ENCODE measurements around the gene GOLT1B.

GOLT1B gene

DNA sequence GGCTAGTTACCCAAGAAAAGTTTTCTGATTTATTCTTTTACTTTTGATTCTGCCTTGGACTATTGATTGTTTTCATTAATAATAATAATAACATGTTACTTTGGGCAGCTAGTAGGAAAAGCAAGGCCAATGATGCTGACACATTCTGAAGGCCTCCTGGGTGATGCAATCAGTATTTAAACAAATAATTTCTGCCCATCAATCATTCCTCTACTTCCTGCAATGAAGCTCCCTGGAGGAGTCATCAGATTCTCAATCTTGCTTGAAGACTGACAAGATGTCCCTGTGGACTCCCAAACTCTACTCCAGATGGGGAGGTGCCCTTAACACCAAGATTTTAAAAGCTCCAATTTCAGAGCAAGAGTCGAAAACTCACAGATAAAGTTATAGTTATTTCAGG lies 24.5 kb downstream of the GOLT1B start, which contains the start of gene SPX:
Gene SPX, plus strand, starts transcription at position 244 of the 400 bp plus-strand sequence. CDS start 177 bp downstream, outside the sequence.
- DNase-seq (ENCODE audit: low read depth), result peak; percentile 32
- H3K4me3 ChIP-seq (ENCODE audit: low read depth, low read length), result no peak within 1 kb of the TSS
- TF ChIP-seq, protein P1, sequence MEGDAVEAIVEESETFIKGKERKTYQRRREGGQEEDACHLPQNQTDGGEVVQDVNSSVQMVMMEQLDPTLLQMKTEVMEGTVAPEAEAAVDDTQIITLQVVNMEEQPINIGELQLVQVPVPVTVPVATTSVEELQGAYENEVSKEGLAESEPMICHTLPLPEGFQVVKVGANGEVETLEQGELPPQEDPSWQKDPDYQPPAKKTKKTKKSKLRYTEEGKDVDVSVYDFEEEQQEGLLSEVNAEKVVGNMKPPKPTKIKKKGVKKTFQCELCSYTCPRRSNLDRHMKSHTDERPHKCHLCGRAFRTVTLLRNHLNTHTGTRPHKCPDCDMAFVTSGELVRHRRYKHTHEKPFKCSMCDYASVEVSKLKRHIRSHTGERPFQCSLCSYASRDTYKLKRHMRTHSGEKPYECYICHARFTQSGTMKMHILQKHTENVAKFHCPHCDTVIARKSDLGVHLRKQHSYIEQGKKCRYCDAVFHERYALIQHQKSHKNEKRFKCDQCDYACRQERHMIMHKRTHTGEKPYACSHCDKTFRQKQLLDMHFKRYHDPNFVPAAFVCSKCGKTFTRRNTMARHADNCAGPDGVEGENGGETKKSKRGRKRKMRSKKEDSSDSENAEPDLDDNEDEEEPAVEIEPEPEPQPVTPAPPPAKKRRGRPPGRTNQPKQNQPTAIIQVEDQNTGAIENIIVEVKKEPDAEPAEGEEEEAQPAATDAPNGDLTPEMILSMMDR (IDR thresholded peaks at IDR 0.05; ENCODE audit: low read depth, low read length), result no peak
- no peak for TF ChIP-seq MYC (IDR thresholded peaks at IDR 0.05; ENCODE audit: low read depth, low read length)
- TF ChIP-seq POLR2A (IDR thresholded peaks at IDR 0.05; ENCODE audit: extremely low read depth, insufficient read length), result no peak
- TF ChIP-seq, protein P2, sequence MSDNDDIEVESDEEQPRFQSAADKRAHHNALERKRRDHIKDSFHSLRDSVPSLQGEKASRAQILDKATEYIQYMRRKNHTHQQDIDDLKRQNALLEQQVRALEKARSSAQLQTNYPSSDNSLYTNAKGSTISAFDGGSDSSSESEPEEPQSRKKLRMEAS (IDR thresholded peaks at IDR 0.05; ENCODE audit: low read depth, low read length), result no peak

DNA sequence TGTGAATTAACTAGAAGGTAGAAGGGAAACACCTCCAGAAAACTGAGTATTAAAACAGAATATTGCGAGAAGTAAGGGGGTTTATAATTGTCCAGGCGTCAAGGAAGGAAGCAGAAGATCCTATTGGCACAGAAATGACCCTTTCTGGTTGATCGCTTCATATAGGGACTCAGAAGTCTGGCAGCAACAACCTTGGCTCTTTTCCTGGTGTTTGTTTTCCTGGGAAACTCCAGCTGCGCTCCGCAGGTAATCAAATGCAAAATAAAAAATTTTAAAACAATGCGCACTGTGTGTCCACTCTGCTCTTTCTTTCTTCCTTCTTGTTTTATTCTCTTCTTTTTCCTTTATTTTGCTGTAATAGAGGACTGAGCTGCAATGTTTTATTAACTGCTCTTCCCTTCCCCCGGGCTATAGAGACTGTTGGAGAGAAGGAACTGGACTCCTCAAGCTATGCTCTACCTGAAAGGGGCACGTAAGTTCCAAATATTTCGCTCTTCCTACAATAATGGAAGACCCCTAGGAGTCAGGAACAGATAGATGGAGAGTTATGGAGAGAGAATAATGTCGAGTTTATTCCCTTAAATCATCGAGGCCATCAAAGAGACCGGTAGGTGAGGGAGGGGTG lies 25.2 kb downstream of the GOLT1B start:
- no peak for DNase-seq (ENCODE audit: low read depth)
- H3K4me3 ChIP-seq (ENCODE audit: low read depth, low read length), result no peak overlapping the region
- TF ChIP-seq, protein P1 (IDR thresholded peaks at IDR 0.05; ENCODE audit: low read depth, low read length), result no peak
- TF ChIP-seq MYC (IDR thresholded peaks at IDR 0.05; ENCODE audit: low read depth, low read length) (no peak), POLR2A (IDR thresholded peaks at IDR 0.05; ENCODE audit: extremely low read depth, insufficient read length) (no peak)
- TF ChIP-seq, protein P2 (IDR thresholded peaks at IDR 0.05; ENCODE audit: low read depth, low read length), result no peak

DNA sequence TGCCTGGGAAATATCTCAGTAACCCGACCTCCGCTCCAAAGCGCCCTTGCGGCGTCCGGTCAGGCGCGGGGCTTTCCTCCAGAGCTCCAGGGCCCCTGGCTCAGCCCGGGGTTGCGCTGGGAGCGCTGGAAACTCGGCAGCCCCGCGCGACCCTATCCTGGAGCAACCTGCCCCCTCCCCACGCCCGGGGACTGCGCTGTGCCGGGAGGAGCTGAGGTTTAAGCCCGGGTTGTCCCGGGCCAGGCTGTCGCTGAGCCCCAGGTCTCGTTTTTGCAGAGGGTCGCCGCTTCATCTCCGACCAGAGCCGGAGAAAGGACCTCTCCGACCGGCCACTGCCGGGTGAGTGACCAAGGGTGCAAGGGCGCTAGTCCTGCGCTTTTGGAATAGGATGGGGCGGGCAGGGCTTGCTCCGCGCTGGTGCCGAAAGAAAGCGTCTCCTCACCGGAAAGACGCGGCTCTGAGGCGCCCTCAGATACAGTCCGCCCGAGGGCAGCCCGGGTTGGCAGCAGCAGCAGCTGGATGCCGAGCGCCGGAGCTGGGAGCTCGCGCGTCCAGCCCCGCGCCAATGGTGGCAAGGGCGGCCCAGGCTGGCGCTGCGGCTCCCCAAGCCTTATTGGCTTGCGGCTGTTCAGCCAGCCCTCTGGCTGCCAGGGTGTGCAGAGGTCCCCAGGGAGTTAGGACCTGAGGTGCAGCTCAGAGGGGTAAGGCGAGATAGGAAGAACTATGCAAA lies 26.0 kb downstream of the GOLT1B start:
- peak; percentile 87 for DNase-seq (ENCODE audit: low read depth)
- peak overlapping the region; percentile 47 for H3K4me3 ChIP-seq (ENCODE audit: low read depth, low read length)
- TF ChIP-seq, protein P2 (IDR thresholded peaks at IDR 0.05; ENCODE audit: low read depth, low read length), result no peak
- TF ChIP-seq, protein P1 (IDR thresholded peaks at IDR 0.05; ENCODE audit: low read depth, low read length), result no peak
- TF ChIP-seq POLR2A (IDR thresholded peaks at IDR 0.05; ENCODE audit: extremely low read depth, insufficient read length), result no peak
- TF ChIP-seq MYC (IDR thresholded peaks at IDR 0.05; ENCODE audit: low read depth, low read length), result no peak

DNA sequence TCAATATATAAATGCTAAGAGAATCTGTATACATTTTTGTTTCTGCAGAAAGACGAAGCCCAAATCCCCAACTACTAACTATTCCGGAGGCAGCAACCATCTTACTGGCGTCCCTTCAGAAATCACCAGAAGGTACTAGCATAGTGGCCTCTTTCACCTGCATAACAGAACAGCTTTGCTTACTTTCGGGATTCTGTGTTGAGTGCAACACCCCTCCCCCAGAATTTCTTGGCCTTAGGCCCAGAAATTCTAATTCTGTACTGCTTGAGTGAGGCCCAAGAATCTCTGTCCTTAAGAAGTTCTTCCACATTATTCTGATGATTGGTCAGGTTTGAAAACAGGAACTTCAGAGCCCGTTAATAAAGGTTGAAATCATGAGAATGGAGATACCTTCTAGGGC lies 27.4 kb downstream of the GOLT1B start:
- no peak overlapping the region for H3K4me3 ChIP-seq (ENCODE audit: low read depth, low read length)
- no peak for DNase-seq (ENCODE audit: low read depth)
- TF ChIP-seq MYC (IDR thresholded peaks at IDR 0.05; ENCODE audit: low read depth, low read length) (no peak), POLR2A (IDR thresholded peaks at IDR 0.05; ENCODE audit: extremely low read depth, insufficient read length) (no peak)
- TF ChIP-seq, protein P2 (IDR thresholded peaks at IDR 0.05; ENCODE audit: low read depth, low read length), result no peak
- TF ChIP-seq, protein P1 (IDR thresholded peaks at IDR 0.05; ENCODE audit: low read depth, low read length), result no peak

DNA sequence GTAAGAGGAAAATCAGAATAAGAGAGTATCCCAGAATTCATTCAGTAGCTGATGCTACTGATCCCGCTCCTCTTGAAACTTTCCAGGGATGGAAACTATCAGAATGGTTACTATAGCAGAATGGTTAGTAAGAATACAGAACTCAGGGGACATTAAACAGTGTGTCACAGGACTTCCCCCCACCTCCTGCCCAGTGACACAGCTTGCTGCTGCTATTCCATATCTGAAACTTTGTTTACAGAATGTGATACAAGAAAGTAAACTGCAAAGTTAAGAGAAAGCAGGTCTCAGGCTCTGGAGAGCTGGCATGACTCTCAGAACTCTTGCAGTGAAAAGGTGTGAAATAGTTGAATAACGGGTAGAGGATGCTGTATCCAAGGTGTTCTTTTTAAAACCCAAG lies 27.9 kb downstream of the GOLT1B start:
- no peak overlapping the region for H3K4me3 ChIP-seq (ENCODE audit: low read depth, low read length)
- TF ChIP-seq, protein P2 (IDR thresholded peaks at IDR 0.05; ENCODE audit: low read depth, low read length), result no peak
- TF ChIP-seq MYC (IDR thresholded peaks at IDR 0.05; ENCODE audit: low read depth, low read length), result no peak
- no peak for DNase-seq (ENCODE audit: low read depth)

DNA sequence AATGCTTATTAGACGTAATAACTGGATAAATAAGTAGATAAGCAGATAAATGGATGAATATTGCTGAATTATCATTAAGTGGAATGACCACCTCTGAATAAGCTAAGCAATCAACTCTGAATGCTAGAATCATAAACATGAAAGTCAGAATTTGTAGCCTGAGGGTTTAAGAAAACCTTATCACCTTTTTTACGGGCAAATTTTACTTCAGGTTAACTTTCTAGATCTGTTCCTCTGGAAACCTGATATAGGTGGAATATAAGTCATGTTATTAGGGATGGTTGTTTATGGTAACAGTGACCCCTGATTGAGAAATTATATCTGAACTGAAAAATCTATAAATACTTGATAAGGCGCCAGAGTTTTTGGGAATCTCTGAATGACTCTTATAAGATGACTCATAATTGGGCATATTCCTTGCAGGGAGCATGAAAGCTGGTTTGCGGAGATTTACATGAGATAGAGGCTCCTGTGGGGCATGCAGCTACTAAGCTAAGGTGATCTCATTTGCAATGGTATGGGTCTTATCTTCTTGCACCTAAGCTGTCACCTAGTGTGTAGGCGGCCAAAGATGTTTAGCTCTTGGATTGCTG lies 36.6 kb downstream of the GOLT1B start:
- DNase-seq (ENCODE audit: low read depth), result no peak
- H3K4me3 ChIP-seq (ENCODE audit: low read depth, low read length), result no peak overlapping the region
- TF ChIP-seq, protein P2 (IDR thresholded peaks at IDR 0.05; ENCODE audit: low read depth, low read length), result no peak
- TF ChIP-seq POLR2A (IDR thresholded peaks at IDR 0.05; ENCODE audit: extremely low read depth, insufficient read length), result no peak
